Pancreas (tissue), 10 donors: ENCODE measurements around the gene MYF6. TPM values are rescaled to one million over a fixed set of nuclear protein-coding genes. Genes with fewer than 3 reads are reported as not detected.

Source experiments
- ATAC-seq, 4 donors: fragments of 200-7000 bp; cut with Tn5 transposase; one replicate each; pipeline versions ENCODE4 v1.8.0 to v1.9.1; 2020; ENCODE audit warnings: mild to moderate bottlenecking in 4 of 4, moderate library complexity in 4 of 4
- DNase-seq, 6 donors: peaks; one replicate each; pipeline ENCODE4 v3.0.0-alpha.2; 2020
- FAIRE-seq: peaks from 2 replicates; lab custom pipeline; 2012; peaks lifted over from hg19 to GRCh38; lab: Jason Lieb, UNC
- H3K27ac ChIP-seq, 4 donors: fragments of 200-600 bp; sonication (generic); 1 replicate in 3 of 4; 2 replicates in 1 of 4; pipeline versions ENCODE4 v1.5.0 to v1.8.0; 2020
- H3K27me3 ChIP-seq, 4 donors: fragments of 200-600 bp; one replicate each; pipeline ENCODE4 v1.8.0; 2021
- H3K36me3 ChIP-seq, 3 donors: fragments of 200-600 bp; sonication (generic) in 1 of 3; one replicate each; pipeline versions ENCODE4 v1.5.0 to v1.8.0; 2020 to 2021
- H3K4me1 ChIP-seq, 3 donors: fragments of 200-600 bp; one replicate each; pipeline ENCODE4 v1.8.0; 2021
- H3K4me3 ChIP-seq, 4 donors: fragments of 200-600 bp; sonication (generic) in 2 of 4; one replicate each; pipeline versions ENCODE4 v1.5.0 to v1.8.0; 2020 to 2021
- H3K9me3 ChIP-seq, 4 donors: fragments of 200-600 bp; one replicate each; pipeline ENCODE4 v1.8.0; 2021
- CTCF ChIP-seq, 4 donors: fragments of 200-600 bp; sonication (generic) in 3 of 4; IDR thresholded peaks; one replicate each; pipeline versions ENCODE4 v1.5.0 to v1.8.0; 2021; ENCODE audit warnings: antibody characterized with exemption in 4 of 4
- WGBS, 2 donors: extraction: QIAGEN DNeasy Blood & Tissue Kit; methylation state at CpG; one replicate each; pipeline ENCODE4 v1.1.7; 2013; 5-methylcytosine and 5-hydroxymethylcytosine counted together
- intact Hi-C, 3 donors: fragments of 100-400 bp; cut with DNase I; formaldehyde crosslinking; loops; one replicate each; pipeline versions ENCODE4 v1.11.1 to v1.14.2; 2022
- polyA plus RNA-seq, 2 donors: library from polyadenylated mRNA; stranded (reverse); fragments of 200-250 nt; gene quantifications; one replicate each; pipeline ENCODE4 v1.2.3, GENCODE V29; 2013
- total RNA-seq, 6 donors: library from RNA; stranded (reverse); fragmentation: NEBNext Ultra II Directional in 4 of 6; extraction: Animal tissue kit (Norgen Biotek cat#: 25700) in 4 of 6; gene quantifications; one replicate each; pipeline versions ENCODE4 v1.2.1 to v1.2.4, GENCODE V29; 2021 to 2023
- donor health status: healthy with polysubstance abuse.
- donor health status: DM: no; HTN: no; CAD: no; lungs with moderate emphysema.
- donor health status: DM: no; HTN: no; CAD: no.
- donor health status: control.
- donor health status: control.
- donor health status: Bipolar disorder and iron deficiency.
- donor health status: DM: yes; HTN: yes; CAD: no.
- donor health status: DM: no; HTN: no; CAD: no.
- donor health status: DM: no; HTN: no; CAD: no.
- donor health status: DM: yes; HTN: yes; CAD: no.

The MYF6 gene
- total and polyA plus RNA-seq, 8 donors = 0.16 TPM; not detected in 7

GRCh38 chr12:80756875-80757274, 49.4 kb downstream of the MYF6 start:
- no peaks in the 10 kb centered on the region for H3K4me1 ChIP-seq
- no peak for FAIRE-seq
- intact Hi-C loops = no loop called here
- no peaks in the 10 kb centered on the region for H3K27me3 ChIP-seq
- no peak for ATAC-seq
- no peaks in the 10 kb centered on the region for H3K36me3 ChIP-seq
- 69 to 76% methylated on average over 1 of the region's 1 CpG for WGBS, 2 donors
- H3K4me3 ChIP-seq = no peak overlapping the region
- no peaks in the 10 kb centered on the region for H3K9me3 ChIP-seq
- H3K27ac ChIP-seq = no peak overlapping the region
- DNase-seq = no peak
- TF ChIP-seq CTCF (IDR thresholded peaks at IDR 0.05) = no peak

Other genes starting within 250 kb of the MYF6 start
- gene MYF5, start 9.3 kb downstream of the MYF6 start, total RNA-seq = not detected
- gene MYF5, start 9.3 kb downstream of the MYF6 start, polyA plus RNA-seq = not detected
- gene LIN7A, start 230.3 kb downstream of the MYF6 start, total RNA-seq = 1 to 10 TPM in 1 of 6 donors, under 1 TPM in 5; 0.12 to 1.5 (median 0.64) TPM
- under 1 TPM; 0.19 to 0.77 TPM for gene LIN7A, start 230.3 kb downstream of the MYF6 start, polyA plus RNA-seq